HG03139 (cell line): ENCODE data around the gene COL4A1.

Experiments used
- ATAC-seq: cut with Tn5 transposase; IDR thresholded peaks from one replicate; pipeline ENCODE4 v1.9.1; 2021; ENCODE audit not compliant: unreplicated experiment

COL4A1 gene

DNA sequence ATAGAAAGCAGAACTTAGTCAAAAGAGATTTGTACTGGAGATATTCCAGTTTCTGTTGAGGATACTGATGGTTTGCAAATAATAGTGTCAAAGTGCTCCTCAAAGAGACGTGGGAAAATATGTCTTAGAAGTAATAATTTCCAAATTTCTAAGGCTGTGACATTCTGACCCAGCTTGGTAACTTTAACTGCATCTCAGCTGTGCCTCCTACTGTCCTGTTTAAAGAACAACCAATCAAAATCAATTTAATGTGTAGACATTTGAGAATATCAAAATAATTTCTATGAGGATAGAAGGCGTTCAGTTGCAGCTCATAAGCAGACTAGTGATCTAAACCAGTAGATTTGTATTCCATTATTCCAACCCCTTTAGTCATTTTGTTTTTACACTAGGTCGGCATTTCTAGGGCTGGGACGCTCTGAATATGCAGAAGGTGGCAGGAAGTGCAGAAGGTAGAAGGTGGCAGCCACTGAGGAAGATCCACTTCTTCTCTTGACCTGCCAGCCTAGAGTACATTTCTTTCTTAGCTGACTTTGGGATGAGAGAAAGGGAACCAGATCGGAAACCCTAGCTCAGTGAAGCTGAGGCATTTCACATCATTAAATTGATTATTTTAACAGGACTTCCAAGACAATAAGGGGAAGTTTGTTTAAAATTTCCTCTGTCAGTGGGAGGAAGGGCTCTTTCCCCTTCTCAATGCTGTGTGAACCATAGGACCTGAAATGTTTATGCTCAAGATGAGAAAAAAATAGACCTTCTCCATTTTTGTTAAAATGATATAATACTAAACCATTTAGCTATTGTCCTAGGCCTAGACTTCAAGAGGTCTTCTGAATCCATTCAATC, 67.5 kb downstream of the COL4A1 start:
- ATAC-seq = no peak

DNA sequence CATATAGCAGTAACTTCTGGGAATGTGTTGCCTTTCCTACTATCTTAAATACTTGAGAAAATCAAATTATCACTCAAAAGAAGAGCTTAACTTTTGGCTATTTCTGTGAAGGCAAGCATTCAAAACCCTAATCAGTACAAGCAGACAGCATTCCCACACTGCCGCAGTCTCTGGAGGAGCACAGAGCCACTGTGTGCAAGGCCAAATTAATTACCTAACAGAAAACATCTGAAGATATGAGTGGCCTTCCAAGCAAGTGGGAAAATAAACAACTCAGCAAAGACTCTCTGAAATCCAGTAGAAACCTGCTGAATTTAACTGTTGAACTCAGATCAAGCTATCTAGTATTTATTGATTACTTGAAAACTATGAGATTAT, 68.2 kb downstream of the COL4A1 start:
- no peak for ATAC-seq

DNA sequence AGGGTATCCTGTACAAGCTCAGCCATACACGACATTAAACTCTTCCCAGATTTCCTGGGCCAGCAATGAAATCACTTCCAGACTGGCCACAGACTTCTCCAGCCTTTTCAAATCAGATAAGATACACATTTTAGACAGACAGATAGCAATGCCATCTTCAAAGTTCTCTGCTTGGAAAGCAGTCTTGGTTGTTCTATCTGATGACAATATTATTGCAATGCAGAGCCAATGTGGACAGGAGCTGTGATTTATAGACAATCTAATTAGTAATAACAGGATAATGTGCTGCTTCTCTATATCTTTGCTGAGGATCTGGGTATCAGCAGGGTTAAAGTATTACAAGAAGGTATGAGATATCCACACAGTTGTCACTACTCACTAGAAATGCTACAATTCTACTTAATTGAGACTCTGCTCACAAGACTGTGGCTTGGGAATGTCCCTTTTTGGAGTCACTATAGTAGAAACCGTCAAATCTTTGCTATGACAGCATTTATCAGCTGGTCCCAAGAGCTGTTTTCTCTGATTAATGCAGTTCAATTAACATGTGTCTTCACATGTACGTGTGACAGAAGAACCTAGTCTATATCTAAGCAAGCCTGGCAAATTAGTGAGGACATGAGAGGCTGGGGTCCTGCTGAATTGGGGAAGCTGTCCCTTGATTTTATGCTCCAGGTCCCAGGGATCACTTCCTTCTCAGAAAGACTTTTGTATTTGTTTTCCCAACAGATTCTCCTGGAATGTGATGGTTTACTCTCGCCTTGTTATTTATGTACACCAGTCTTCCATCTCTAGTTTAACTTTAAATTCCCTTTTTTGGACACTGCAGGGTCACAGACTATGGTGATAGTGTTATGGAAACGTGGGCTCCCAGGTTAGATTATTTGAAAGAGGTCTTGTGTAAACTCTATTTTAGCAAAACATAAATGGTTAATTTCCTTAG, 68.8 kb downstream of the COL4A1 start:
- ATAC-seq = no peak

DNA sequence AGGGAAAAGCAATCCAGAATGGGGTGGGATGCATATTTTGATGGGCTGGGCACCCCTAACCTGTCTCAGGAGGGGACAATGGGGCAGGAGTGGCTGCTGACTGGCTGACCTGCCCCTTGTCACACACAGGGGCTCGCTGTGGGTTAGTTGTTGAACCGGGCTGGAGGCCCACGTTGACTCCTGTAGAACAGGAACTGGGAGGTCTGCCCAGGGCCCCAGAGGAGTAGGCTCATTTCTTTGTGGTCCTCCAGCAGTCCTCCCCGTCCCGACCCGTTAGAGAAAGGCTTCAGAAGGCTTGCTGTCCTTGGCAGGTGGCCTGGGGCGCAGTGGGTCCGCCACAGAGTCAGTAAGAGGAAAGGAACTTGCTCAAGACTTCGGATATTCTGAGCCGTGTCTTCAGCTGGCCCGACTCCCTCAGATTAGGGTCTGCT, 70.1 kb downstream of the COL4A1 start:
- no peak for ATAC-seq

DNA sequence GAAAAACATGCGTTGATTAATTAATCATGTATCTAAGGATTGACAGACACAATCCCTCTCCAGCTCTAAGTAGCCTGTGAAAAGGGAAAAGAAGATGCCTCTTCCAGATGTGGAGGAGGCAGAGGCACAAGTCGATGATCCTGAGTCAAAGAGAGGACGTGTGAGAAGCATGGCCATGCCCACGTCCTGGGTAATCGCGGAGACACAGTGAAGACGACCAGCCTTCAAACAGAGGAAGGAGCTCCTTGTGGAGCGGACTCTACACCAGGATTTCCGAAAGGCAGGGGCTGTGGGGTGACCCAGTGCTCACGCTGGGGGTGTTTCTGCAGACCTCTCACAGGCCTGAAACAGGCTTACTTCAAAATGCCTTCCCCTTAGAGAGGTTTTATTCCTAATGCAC, 70.5 kb downstream of the COL4A1 start:
- ATAC-seq = no peak

DNA sequence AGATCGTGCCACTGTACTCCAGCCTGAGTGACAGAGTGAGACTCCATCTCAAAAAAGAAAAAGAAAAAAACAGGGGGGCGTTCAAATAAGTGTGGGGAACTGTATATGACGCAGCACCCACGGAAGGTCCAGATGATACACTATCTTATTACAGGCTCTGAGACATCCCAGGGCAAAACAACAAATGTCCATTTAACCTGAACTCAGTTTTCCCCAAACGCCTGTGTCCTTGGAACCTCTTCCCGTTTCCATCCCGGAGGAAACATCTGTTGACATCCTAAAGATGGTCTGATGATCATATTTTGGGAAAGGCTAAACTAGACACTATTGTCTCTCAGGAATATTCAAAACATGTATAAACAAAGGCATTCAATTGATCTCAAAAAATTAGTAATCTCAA, 72.4 kb downstream of the COL4A1 start:
- no peak for ATAC-seq

DNA sequence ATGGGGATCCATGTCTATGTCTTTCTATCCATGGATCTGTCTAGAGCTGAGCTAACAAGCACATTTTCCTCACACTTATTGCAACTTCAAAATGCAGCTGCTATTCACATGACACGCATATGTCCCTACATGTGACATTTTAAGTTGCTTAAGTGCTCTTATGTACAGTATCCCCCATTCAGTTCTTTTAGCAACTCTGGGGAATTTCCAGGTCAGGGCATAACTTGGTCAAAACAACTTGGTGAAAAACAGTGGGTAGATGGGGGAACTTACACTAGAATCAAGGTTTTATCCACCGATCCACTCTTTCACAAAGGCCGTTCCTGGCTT, 73.0 kb downstream of the COL4A1 start:
- ATAC-seq = no peak

DNA sequence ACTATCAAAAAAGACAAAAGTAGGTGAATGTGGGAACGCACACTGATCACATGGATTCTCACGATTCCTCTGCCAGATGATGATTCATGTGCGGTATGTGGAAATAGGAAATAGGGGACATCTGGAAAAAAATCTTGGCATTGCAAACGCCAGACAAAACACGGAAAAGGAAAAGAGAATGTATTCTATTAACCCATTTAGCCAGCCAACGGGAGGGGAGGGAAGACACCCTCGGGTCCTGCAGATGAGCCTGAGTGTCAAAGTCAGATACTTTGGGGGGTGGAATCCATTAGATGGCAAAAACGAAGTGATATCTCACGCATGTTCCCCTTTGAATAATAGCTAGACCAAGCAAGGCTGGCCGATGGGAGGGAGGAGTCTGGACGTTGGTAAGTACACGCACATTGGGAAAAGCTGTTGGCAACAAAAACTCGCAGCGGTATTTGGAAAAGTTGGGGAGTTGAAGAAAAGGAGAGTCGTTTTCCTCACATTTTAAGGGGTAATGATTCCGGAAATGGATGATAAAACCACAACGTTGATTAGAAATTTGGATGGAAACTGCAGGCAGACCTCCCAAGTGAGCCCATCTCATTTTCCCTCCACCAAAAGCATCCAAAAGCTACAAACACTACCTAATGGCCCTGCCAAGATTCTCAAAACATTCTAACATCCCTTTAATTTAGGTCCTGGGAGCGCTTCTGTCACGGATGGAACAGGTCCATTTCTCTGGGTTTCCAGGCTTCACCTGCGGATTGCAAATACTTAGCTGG, 73.6 kb downstream of the COL4A1 start:
- ATAC-seq = no peak

DNA sequence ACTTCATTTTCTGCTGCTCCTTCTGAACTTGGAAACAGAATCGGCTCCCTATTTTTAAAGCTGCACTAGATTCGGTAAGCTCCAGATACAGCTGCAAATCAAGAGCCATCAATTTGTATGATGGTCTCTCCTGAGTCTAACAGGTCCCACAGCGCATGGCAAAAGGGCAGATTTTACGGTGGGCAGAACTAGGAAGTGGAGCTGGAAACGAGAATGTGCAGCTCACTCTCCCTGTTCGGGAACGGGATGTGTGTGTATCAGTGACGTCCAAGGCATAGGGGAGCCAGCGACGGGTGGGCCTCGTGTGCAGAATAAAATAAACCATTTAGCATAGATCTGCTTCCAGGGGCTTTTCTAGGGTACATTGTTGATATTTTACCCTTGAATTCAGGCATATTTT, 74.2 kb downstream of the COL4A1 start:
- ATAC-seq = no peak

DNA sequence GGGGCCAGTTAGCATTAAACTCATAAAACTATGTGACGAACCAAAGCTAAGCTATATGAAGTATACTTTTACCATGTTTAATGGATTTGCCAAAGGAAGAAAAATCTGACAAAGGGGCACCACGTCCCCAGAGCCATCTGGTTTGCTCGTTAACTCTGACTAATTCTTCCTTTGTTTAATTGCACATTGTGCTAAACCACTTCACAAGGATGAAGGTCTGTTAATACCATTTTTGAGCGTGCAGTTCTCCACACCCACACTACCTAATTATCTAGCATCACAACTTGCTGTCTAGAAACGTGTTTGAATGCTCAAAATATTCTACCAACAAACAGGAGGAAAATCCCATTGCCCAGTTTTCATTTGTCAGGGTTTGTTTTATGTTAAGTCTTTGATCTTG, 74.8 kb downstream of the COL4A1 start:
- no peak for ATAC-seq

DNA sequence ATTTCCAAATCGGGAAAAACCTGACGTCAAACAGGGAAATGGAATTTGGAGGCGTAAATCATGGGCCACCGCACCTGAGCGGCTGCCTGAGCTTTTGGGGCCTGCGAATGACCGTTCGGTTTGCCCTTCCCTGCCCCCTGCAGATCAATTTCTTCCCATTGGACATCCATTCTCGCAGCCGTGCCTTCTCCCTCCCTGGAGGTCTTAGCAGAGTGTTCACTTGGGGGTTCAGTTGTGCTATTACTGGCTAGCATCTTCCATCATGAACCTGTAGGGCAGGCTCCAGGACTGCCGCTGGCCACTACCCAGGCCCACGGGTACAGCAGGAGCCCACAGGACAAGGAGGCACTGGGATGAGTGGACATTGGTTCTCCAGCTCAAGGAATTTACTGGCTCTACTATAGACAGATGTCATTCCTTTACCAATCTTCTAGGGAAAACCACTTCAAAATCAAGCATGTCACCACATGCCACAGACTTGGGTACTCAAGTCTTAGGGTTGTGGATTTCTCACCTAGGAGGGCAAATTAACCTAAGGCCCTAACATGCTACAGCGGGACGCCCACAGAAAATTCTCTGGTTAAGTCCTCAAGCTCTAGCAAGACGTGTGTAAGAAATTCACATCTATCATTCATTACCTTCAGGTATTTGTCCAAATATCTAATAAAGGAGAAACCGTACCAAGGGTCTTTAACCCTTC, 75.5 kb downstream of the COL4A1 start:
- no peak for ATAC-seq

DNA sequence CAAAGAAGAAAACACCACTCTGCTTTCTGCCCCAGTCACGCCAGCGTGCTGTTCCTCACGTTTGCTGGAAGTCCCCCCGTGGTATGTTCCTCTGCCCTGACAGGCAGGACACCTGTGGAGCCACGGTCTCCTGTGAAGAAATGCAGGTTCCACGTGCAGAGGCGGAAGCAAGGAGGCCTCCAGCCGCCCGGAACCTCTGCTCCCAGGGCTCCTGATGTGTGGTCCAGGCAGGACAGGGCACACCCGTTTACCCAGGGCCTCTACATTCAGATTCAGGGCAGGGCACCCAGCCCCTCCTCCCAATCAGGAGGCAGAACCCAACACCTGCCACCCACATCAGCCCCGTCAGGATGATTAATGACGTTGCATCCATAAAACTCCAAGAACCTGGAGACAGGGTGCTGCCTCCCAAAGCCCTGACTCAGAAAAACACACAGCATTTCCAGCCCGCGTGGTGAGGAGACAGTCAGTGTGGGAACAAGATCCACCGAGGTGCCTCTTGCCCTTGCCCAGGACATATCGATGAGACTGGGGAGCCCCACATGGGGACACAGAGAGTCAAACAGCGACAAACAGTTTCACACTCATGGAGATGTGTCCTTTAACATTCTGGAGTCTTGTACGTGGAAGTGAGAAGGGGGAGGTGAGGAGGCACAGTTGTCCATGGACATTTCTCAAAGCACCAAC, 76.2 kb downstream of the COL4A1 start:
- ATAC-seq = no peak

DNA sequence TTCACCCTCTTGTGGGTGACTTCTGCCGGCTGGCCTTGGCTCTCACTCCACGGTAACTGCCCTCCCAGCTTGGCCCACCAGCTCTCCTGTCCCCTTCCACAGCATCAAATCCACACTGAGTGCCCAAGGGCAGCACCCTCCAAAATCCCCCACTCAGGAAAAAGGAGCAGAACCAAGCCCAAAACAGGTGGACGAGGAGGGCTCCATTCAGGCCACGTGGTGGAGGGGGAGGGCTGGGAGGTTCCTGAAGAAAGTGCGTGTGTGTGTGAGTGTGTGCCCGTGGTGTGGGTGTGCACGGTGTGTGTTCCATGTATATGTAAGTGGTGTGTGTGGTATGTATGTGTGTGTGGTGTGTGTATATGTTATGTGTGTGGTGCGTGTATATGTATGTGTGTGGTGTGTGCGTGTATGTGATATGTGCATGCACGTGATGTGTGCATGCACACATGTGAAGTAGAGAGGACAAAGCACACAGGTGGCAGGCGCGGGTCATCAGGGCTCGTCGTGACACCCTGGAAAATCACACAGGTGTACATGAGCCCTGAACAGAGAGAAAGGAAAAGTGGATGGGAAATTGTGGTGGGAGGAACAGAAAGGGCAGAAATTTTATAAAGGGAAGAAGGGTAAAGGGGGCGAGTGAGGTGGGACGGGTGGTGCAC, 76.9 kb downstream of the COL4A1 start:
- ATAC-seq = no peak

DNA sequence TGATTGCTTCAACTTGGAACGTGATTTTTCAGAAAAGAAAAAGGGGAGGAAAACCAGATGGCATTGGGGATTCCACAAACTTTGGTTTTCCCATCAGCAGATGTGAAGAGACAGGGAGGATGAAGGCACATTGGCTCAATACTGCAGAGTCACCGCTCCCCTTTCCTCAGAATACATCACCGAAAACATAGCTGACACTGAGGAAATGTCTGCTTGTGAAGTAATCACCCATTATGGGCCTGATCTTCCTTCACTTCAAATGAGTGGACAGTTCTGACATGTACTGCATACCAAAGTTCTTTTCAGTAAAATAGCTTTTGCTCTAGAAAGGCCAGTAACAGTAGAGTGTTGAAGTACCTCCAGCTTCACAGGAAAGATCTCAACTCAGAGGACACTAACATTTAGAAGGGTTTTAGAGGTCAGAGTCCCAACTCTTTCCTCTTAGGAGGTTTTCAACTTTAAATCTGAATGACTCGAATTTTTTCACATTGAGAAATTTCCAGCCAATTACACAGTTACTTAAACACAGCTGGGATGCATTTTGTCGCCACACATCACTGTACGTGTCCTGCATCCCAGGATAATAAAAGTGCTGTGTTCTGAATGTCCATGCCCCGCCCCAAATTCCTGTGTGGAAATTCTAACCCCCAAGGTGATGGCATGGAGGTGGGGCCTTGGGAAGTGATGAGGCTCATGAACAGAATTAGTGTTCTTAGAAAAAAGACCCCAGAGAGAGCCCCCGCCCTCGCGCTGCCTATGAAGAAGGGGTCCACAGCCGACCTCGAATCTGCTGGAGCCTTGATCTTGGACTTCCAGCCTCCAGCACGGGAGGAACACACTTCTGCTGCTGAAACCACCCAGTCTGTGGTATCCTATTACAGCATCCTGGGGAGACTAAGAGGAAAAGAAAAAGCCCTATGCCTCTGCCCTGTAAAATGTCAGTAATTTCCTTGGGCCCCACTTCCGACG, 77.7 kb downstream of the COL4A1 start:
- no peak for ATAC-seq

DNA sequence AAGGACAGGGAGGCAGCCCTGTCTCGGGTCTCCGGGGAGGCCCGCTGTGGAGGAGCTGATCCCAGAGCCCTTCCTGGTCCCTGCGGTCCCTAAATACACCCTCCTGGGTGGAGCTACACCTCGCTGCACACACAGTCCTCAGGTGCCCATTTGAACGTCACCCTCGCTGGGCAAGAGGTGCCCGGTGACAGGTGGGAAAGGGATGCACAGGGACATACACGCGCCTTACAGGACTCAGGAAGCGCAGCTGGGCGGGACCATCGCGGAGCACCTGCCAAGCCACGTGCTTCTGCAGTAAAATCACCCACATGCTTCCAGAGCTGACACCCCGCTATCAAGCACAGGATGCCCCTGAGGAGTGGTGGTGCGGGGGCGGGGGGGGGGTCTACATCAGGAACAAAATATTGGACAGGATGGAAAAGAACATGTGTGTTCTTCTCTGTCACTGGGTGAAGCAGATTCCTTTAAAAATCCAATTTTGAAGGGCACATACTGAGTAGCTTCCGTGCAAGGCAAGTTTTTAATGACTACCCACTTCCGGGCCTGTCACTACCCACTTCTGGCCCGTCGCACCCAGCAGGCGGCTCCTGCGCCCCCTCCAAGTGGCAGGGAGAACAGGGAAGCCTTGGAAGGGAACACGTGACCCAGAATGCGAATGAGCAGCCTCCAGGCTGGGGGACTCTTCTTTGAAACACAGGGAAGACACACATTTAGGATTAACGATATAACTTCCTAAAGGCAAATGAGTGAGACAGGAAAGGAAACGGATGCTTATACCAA, 78.9 kb downstream of the COL4A1 start:
- no peak for ATAC-seq

DNA sequence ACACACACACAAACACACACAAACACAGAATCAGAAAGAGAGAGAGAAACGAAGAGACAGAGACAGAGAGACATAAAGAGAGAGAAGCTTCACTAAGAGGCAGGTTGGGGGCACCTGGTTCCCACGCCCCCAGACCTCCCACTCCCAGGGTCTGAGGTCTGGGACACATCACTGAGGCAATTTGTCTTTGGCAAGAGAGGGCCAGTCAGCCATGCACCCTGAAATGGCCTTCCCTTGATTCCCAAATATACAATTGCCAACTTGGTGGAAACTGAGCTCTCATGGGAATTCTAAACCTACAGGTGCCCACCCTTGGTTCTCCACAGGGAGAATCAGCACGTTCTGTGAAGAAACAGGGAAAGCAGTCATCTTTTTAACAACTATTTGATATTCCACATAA, 79.5 kb downstream of the COL4A1 start:
- no peak for ATAC-seq

DNA sequence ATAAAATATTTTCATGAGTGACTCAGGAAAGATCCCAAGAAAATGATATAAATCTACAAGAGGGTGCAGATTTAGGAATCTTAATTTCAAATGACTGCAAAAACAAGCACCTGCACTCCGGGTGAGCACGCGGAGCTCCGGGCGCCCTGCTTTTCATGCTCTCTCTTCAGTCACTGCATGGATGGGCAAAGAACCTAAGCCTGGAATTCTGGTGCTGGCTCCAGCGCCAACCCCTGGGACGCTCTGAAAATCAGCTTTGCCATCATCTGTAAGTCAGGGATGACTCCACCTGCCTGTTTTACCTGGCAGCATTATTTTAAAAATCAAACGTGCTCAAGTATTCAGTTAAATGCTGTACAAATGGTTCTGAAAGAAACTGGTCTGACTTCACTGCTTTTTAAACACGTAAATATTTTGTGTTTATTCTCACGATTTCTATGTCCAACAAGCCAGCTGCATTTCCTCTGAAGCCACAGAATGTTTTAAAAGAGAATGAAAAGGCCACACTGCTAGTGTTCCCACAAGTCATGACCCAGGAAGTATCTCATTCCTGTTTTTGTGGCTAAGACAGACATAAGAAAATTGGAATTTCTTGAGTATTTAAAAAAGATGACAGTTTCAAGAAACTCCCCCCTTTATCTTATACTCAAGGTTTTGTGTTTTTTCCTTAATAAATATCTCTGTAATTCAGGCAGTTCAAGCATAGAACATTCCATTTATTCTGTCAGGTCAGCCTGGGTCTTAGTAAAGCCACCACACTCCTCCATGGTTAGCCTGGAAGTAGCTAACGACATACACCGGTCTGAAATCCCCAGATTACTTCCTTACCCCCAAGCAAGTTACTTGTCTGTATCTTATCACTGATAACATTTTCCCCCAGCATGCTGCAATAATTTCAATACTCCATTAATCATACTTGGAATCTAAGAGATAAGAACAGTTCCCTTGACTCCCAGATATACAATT, 81.1 kb downstream of the COL4A1 start:
- ATAC-seq = no peak
